ENCODE measurements around the gene ADM.

- TF ChIP-seq CTCF (conservative IDR thresholded peaks at IDR 0.05; ENCODE audit: low read depth in 2 of 2) (no peak), CREB1 (CRISPR knock-in tag; IDR thresholded peaks at IDR 0.05; ENCODE audit: low read depth) (no peak), EZH2 (IDR thresholded peaks at IDR 0.05; ENCODE audit: low read depth, unreplicated experiment) (no peak), NANOG (IDR thresholded peaks at IDR 0.05; ENCODE audit: borderline replicate concordance) (no peak), EZH2phosphoT487 (IDR thresholded peaks at IDR 0.05; ENCODE audit: unreplicated experiment) (no peak), REST (IDR thresholded peaks at IDR 0.05; ENCODE audit: unreplicated experiment) (no peak), POLR2AphosphoS5 (IDR thresholded peaks at IDR 0.05; ENCODE audit: low read depth) (no peak), JUNB (IDR thresholded peaks at IDR 0.05; ENCODE audit: unreplicated experiment) (no peak), ZNF114 (CRISPR knock-in tag; IDR thresholded peaks at IDR 0.05) (no peak), ZNF331 (CRISPR knock-in tag; IDR thresholded peaks at IDR 0.05; ENCODE audit: low read depth) (no peak), STAT1 (IDR thresholded peaks at IDR 0.05; ENCODE audit: unreplicated experiment) (no peak), ZNF462 (CRISPR knock-in tag; IDR thresholded peaks at IDR 0.05) (no peak)
These were observed 45.5 kb downstream of the ADM start for GRCh38 chr11:10350334-10350733.
